Lower lobe of right lung (tissue), 2 donors: Measurements from ENCODE around the gene ALKBH2. TPM values are rescaled to one million over a fixed set of nuclear protein-coding genes. Genes with fewer than 3 reads are reported as not detected.

Source experiments
- ATAC-seq, 2 donors: fragments of 200-7000 bp; cut with Tn5 transposase; one replicate each; pipeline ENCODE4 v1.9.1; 2020 to 2022; ENCODE audit warnings: mild to moderate bottlenecking in 2 of 2, moderate library complexity in 2 of 2
- DNase-seq: peaks from one replicate; pipeline ENCODE4 v3.0.0-alpha.2; 2020
- H3K27ac ChIP-seq: fragments of 200-600 bp; one replicate; pipeline ENCODE4 v1.8.0; 2022
- H3K27me3 ChIP-seq: fragments of 200-600 bp; one replicate; pipeline ENCODE4 v1.8.0; 2022; ENCODE audit warnings: low read depth
- H3K36me3 ChIP-seq: fragments of 200-600 bp; one replicate; pipeline ENCODE4 v1.8.0; 2022; ENCODE audit warnings: mild to moderate bottlenecking
- H3K4me1 ChIP-seq: fragments of 200-600 bp; one replicate; pipeline ENCODE4 v1.8.0; 2022
- H3K4me3 ChIP-seq: fragments of 200-600 bp; one replicate; pipeline ENCODE4 v1.8.0; 2022; ENCODE audit warnings: mild to moderate bottlenecking
- H3K9me3 ChIP-seq: fragments of 200-600 bp; one replicate; pipeline ENCODE4 v1.8.0; 2022
- CTCF ChIP-seq: fragments of 200-600 bp; IDR thresholded peaks from one replicate; pipeline ENCODE4 v1.8.0; 2022; ENCODE audit warnings: antibody characterized with exemption, mild to moderate bottlenecking
- intact Hi-C: fragments of 100-400 bp; cut with DNase I; formaldehyde crosslinking; loops from one replicate; pipeline ENCODE4 v1.11.0; 2022
- total RNA-seq: library from RNA; stranded (reverse); fragmentation: NEBNext Ultra II Directional; extraction: Animal tissue kit (Norgen Biotek cat#: 25700); gene quantifications from one replicate; pipeline ENCODE4 v1.2.1, GENCODE V29; 2021
- donor health status: DM: no; HTN: yes; CAD: no; lungs with severe emphysema.

The ALKBH2 gene
- total RNA-seq, 1 donor from 2014 or later: 9.6 TPM

- intact Hi-C loops: no loop called here
Measured at GRCh38 chr12:109126784-109127183, 33.5 kb upstream of the ALKBH2 start.

GRCh38 chr12:109125791-109126190 is 32.5 kb upstream of the ALKBH2 start:
- H3K4me3 ChIP-seq: no peak overlapping the region
- no peaks in the 10 kb centered on the region for H3K27me3 ChIP-seq
- ATAC-seq (no peak), DNase-seq (no peak)
- no peaks in the 10 kb centered on the region for H3K4me1 ChIP-seq
- H3K27ac ChIP-seq: no peak overlapping the region
- intact Hi-C loops: no loop called here
- TF ChIP-seq CTCF: no peak
- no peaks in the 10 kb centered on the region for H3K9me3 ChIP-seq
- H3K36me3 ChIP-seq: no peaks in the 10 kb centered on the region

More at GRCh38 chr12:109126784-109127183, 33.5 kb upstream of the ALKBH2 start:
- Histone ChIP-seq H3K27me3 (no peaks in the 10 kb centered on the region), H3K4me3 (no peak overlapping the region), H3K36me3 (no peaks in the 10 kb centered on the region), H3K4me1 (no peaks in the 10 kb centered on the region), H3K9me3 (no peaks in the 10 kb centered on the region), H3K27ac (no peak overlapping the region)
- ATAC-seq: no peak
- DNase-seq: no peak
- TF ChIP-seq CTCF: no peak

- Histone ChIP-seq H3K27ac (no peak overlapping the region), H3K4me3 (no peak overlapping the region), H3K36me3 (no peaks in the 10 kb centered on the region), H3K9me3 (no peaks in the 10 kb centered on the region), H3K4me1 (no peaks in the 10 kb centered on the region), H3K27me3 (no peaks in the 10 kb centered on the region)
- TF ChIP-seq CTCF: no peak
- intact Hi-C loops: no loop called here
- ATAC-seq (no peak), DNase-seq (no peak)
Measured at GRCh38 chr12:109124878-109125648, 31.8 kb upstream of the ALKBH2 start.

- H3K9me3 ChIP-seq: no peaks in the 10 kb centered on the region
- H3K4me1 ChIP-seq: peaks cover 22% of the 10 kb centered on the region
- no peaks in the 10 kb centered on the region for H3K36me3 ChIP-seq
- no peak overlapping the region for H3K27ac ChIP-seq
- DNase-seq: no peak
- intact Hi-C loops: no loop called here
- TF ChIP-seq CTCF: no peak
- no peak for ATAC-seq
- H3K4me3 ChIP-seq: no peak overlapping the region
- H3K27me3 ChIP-seq: no peaks in the 10 kb centered on the region
Measured at GRCh38 chr12:109121346-109121880, 28.1 kb upstream of the ALKBH2 start.

GRCh38 chr12:109120557-109120956 is 27.3 kb upstream of the ALKBH2 start:
- intact Hi-C loops: no loop called here
- no peak for ATAC-seq
- H3K4me3 ChIP-seq: no peak overlapping the region
- DNase-seq: no peak
- H3K4me1 ChIP-seq: peaks cover 30% of the 10 kb centered on the region
- H3K27ac ChIP-seq: no peak overlapping the region
- no peaks in the 10 kb centered on the region for H3K27me3 ChIP-seq
- no peak for TF ChIP-seq CTCF
- no peaks in the 10 kb centered on the region for H3K9me3 ChIP-seq
- no peaks in the 10 kb centered on the region for H3K36me3 ChIP-seq
